Effector memory CD4-positive, alpha-beta T cell (primary cell): Measurements from ENCODE around the gene CSNK2A1.

Experiments used
- DNase-seq, 3 donors: peaks; one replicate each; pipeline ENCODE4 v3.0.0-alpha.2; 2020
- H3K27ac ChIP-seq: 2 replicates; pipeline ENCODE4 v1.7.0; 2013; ENCODE audit warnings: mild to moderate bottlenecking, low read length, moderate library complexity; ENCODE audit not compliant: insufficient read depth, poor library complexity, severe bottlenecking
- H3K27me3 ChIP-seq: replicated peaks from 2 replicates; pipeline ENCODE4 v1.7.0; 2013; ENCODE audit warnings: mild to moderate bottlenecking, low read length; ENCODE audit not compliant: insufficient read depth, control insufficient read depth, poor library complexity, severe bottlenecking
- H3K36me3 ChIP-seq: 2 replicates; pipeline ENCODE4 v1.7.0; 2013; ENCODE audit warnings: mild to moderate bottlenecking, low read length, moderate library complexity; ENCODE audit not compliant: control insufficient read depth, insufficient read depth
- H3K4me1 ChIP-seq: 2 replicates; pipeline ENCODE4 v1.7.0; 2013; ENCODE audit warnings: low read length, mild to moderate bottlenecking; ENCODE audit not compliant: control insufficient read depth, insufficient read depth, poor library complexity, severe bottlenecking
- H3K4me3 ChIP-seq: 2 replicates; pipeline ENCODE4 v1.7.0; 2013; ENCODE audit warnings: low read length, low read depth, mild to moderate bottlenecking; ENCODE audit not compliant: insufficient read depth, poor library complexity, severe bottlenecking
- H3K9me3 ChIP-seq: 2 replicates; pipeline ENCODE4 v1.7.0; 2013; ENCODE audit warnings: mild to moderate bottlenecking, low read length, moderate library complexity; ENCODE audit not compliant: control insufficient read depth

The CSNK2A1 gene

GRCh38 chr20:444117-444516, 99.5 kb downstream of the CSNK2A1 start:
- H3K9me3 ChIP-seq: no peaks in the 10 kb centered on the region
- H3K4me1 ChIP-seq: peaks cover 7% of the 10 kb centered on the region
- peaks cover 43% of the 10 kb centered on the region for H3K36me3 ChIP-seq
- no peak for DNase-seq
- H3K27ac ChIP-seq: no peak overlapping the region
- no peak overlapping the region for H3K4me3 ChIP-seq
- H3K27me3 ChIP-seq: no peaks in the 10 kb centered on the region

- Histone ChIP-seq H3K27ac (no peak overlapping the region), H3K27me3 (no peaks in the 10 kb centered on the region), H3K36me3 (peaks cover 43% of the 10 kb centered on the region), H3K4me3 (no peak overlapping the region), H3K9me3 (no peaks in the 10 kb centered on the region), H3K4me1 (peaks cover 15% of the 10 kb centered on the region)
- no peak for DNase-seq
Observed at GRCh38 chr20:443223-443775, 100.3 kb downstream of the CSNK2A1 start.

GRCh38 chr20:440636-441035, 103.0 kb downstream of the CSNK2A1 start:
- no peak overlapping the region for H3K4me3 ChIP-seq
- H3K27me3 ChIP-seq: no peaks in the 10 kb centered on the region
- H3K36me3 ChIP-seq: peaks cover 38% of the 10 kb centered on the region

GRCh38 chr20:440148-440547, 103.4 kb downstream of the CSNK2A1 start:
- no peak for DNase-seq
- H3K9me3 ChIP-seq: no peaks in the 10 kb centered on the region
- H3K4me3 ChIP-seq: no peak overlapping the region
- no peaks in the 10 kb centered on the region for H3K27me3 ChIP-seq
- H3K4me1 ChIP-seq: peaks cover 21% of the 10 kb centered on the region
- peaks cover 33% of the 10 kb centered on the region for H3K36me3 ChIP-seq
- no peak overlapping the region for H3K27ac ChIP-seq

More at GRCh38 chr20:440636-441035, 103.0 kb downstream of the CSNK2A1 start:
- no peak overlapping the region for H3K27ac ChIP-seq
- no peak for DNase-seq
- H3K9me3 ChIP-seq: no peaks in the 10 kb centered on the region
- H3K4me1 ChIP-seq: peaks cover 21% of the 10 kb centered on the region

- Histone ChIP-seq H3K36me3 (peaks cover 20% of the 10 kb centered on the region), H3K27ac (peak overlapping the region; percentile 15), H3K4me1 (peaks cover 28% of the 10 kb centered on the region), H3K9me3 (no peaks in the 10 kb centered on the region), H3K4me3 (peak overlapping the region; percentile 44), H3K27me3 (no peaks in the 10 kb centered on the region)
- DNase-seq: peak; percentile 50 to 53 (median 52)
Observed at GRCh38 chr20:438571-439469, 104.8 kb downstream of the CSNK2A1 start.

GRCh38 chr20:437787-438486, 105.7 kb downstream of the CSNK2A1 start:
- Histone ChIP-seq H3K36me3 (peaks cover 17% of the 10 kb centered on the region), H3K27ac (peak overlapping the region; percentile 13), H3K4me1 (peaks cover 36% of the 10 kb centered on the region), H3K4me3 (peak overlapping the region; percentile 44), H3K27me3 (no peaks in the 10 kb centered on the region), H3K9me3 (no peaks in the 10 kb centered on the region)
- DNase-seq: no peak

- no peak for DNase-seq
- Histone ChIP-seq H3K27ac (no peak overlapping the region), H3K36me3 (peaks cover 12% of the 10 kb centered on the region), H3K9me3 (no peaks in the 10 kb centered on the region), H3K27me3 (no peaks in the 10 kb centered on the region), H3K4me1 (peaks cover 38% of the 10 kb centered on the region), H3K4me3 (no peak overlapping the region)
Observed at GRCh38 chr20:436476-436875, 107.1 kb downstream of the CSNK2A1 start.

GRCh38 chr20:435558-435957, 108.0 kb downstream of the CSNK2A1 start:
- no peaks in the 10 kb centered on the region for H3K27me3 ChIP-seq
- H3K36me3 ChIP-seq: peaks cover 10% of the 10 kb centered on the region
- H3K27ac ChIP-seq: no peak overlapping the region
- no peak overlapping the region for H3K4me3 ChIP-seq
- H3K4me1 ChIP-seq: peaks cover 38% of the 10 kb centered on the region
- H3K9me3 ChIP-seq: no peaks in the 10 kb centered on the region
- no peak for DNase-seq

- Histone ChIP-seq H3K9me3 (no peaks in the 10 kb centered on the region), H3K36me3 (peaks cover 17% of the 10 kb centered on the region), H3K27ac (no peak overlapping the region), H3K27me3 (no peaks in the 10 kb centered on the region), H3K4me3 (no peak overlapping the region), H3K4me1 (peaks cover 38% of the 10 kb centered on the region)
- no peak for DNase-seq
Observed at GRCh38 chr20:434661-435419, 108.8 kb downstream of the CSNK2A1 start.
